OCI-LY3 (cell line): ENCODE measurements around the gene EIF5.
"Not testable (repeated sequence)": the region's sequence is repeated elsewhere in the genome, so short reads cannot be mapped to it uniquely, and the experiment has no call there.

ENCODE experiments used
- H2AFZ ChIP-seq: fragments of 200-600, 300-600 bp; shearing (Covaris generic); 2 replicates; pipeline ENCODE4 v1.6.0; 2014; ENCODE audit warnings: antibody characterized with exemption, low read depth, low read length
- H3K27ac ChIP-seq: fragments of 200-600, 300-600 bp; sonication (generic); 2 replicates; pipeline ENCODE4 v1.5.1; 2014; ENCODE audit warnings: mild to moderate bottlenecking, low read length, moderate library complexity, mixed read lengths
- H3K27me3 ChIP-seq: fragments of 200-600, 300-600 bp; sonication (generic); 2 replicates; pipeline ENCODE4 v1.6.1; 2014; ENCODE audit warnings: low read depth, low read length, mixed read lengths
- H3K36me3 ChIP-seq: fragments of 200-600, 300-600 bp; sonication (generic); replicated peaks from 2 replicates; pipeline ENCODE3; 2014; ENCODE audit warnings: low read depth, low read length, mixed read lengths
- H3K4me1 ChIP-seq: fragments of 300-600, 200-600 bp; sonication (generic); 2 replicates; pipeline ENCODE4 v1.6.1; 2014; ENCODE audit warnings: low read length, mixed read lengths
- H3K4me2 ChIP-seq: fragments of 200-600, 300-600 bp; sonication (generic); 2 replicates; pipeline ENCODE4 v1.6.1; 2014; ENCODE audit warnings: low read length, mixed read lengths
- H3K4me3 ChIP-seq: fragments of 300-600, 200-600 bp; sonication (generic); 2 replicates; pipeline ENCODE4 v1.5.1; 2014; ENCODE audit warnings: antibody characterized with exemption, mild to moderate bottlenecking, low read length, moderate library complexity
- H3K79me2 ChIP-seq: fragments of 300-600, 200-600 bp; shearing (Covaris generic); 2 replicates; pipeline ENCODE4 v1.6.1; 2014; ENCODE audit warnings: mild to moderate bottlenecking, low read length, mixed read lengths
- H3K9ac ChIP-seq: fragments of 300-600, 200-600 bp; shearing (Covaris generic); 2 replicates; pipeline ENCODE4 v1.6.0; 2014; ENCODE audit warnings: mild to moderate bottlenecking, low read length, moderate library complexity
- H3K9me3 ChIP-seq: fragments of 200-600, 300-600 bp; shearing (Covaris generic); 2 replicates; pipeline ENCODE4 v1.6.1; 2014; ENCODE audit warnings: low read length, mixed read lengths; ENCODE audit not compliant: insufficient read depth
- H4K20me1 ChIP-seq: fragments of 200-600, 300-600 bp; sonication (generic); 2 replicates; pipeline ENCODE4 v1.6.1; 2016; ENCODE audit warnings: low read length, mixed read lengths; ENCODE audit not compliant: insufficient read depth
- CTCF ChIP-seq: fragments of 200-600, 300-600 bp; sonication (generic); IDR thresholded peaks from 2 replicates; pipeline ENCODE4 v1.5.1; 2014; ENCODE audit warnings: antibody characterized with exemption, low read length, low read depth
- EZH2phosphoT487 ChIP-seq: fragments of 200-600 bp; shearing (Covaris generic); IDR thresholded peaks from 2 replicates; pipeline ENCODE4 v1.6.1; 2018; ENCODE audit warnings: antibody characterized with exemption, mixed run types, low read depth

Gene EIF5

GRCh38 chr14:103353362-103353761 is 19.3 kb downstream of the EIF5 start:
- TF ChIP-seq CTCF (no peak), EZH2phosphoT487 (no peak)

GRCh38 chr14:103354141-103354540 is 20.1 kb downstream of the EIF5 start:
- Histone ChIP-seq H3K4me3 (no peak overlapping the region), H3K36me3 (no peaks in the 10 kb centered on the region), H2AFZ (no peak overlapping the region), H3K9ac (no peak overlapping the region), H3K4me2 (no peak overlapping the region), H3K27ac (no peak overlapping the region), H3K9me3 (no peaks in the 10 kb centered on the region), H3K79me2 (no peaks in the 10 kb centered on the region), H3K4me1 (no peaks in the 10 kb centered on the region), H4K20me1 (no peaks in the 10 kb centered on the region), H3K27me3 (peaks cover 10% of the 10 kb centered on the region; the same call in 1 of the 2 replicates)
- TF ChIP-seq CTCF = no peak
- TF ChIP-seq EZH2phosphoT487 = no peak

More at GRCh38 chr14:103353362-103353761, 19.3 kb downstream of the EIF5 start:
- Histone ChIP-seq H3K4me2 (no peak overlapping the region), H3K27ac (no peak overlapping the region), H3K79me2 (no peaks in the 10 kb centered on the region), H3K4me3 (no peak overlapping the region), H2AFZ (no peak overlapping the region), H3K27me3 (peaks cover 10% of the 10 kb centered on the region; the same call in 1 of the 2 replicates), H3K9me3 (no peaks in the 10 kb centered on the region), H3K4me1 (no peaks in the 10 kb centered on the region), H3K36me3 (no peaks in the 10 kb centered on the region), H3K9ac (no peak overlapping the region), H4K20me1 (no peaks in the 10 kb centered on the region)

- Histone ChIP-seq H2AFZ (no peak overlapping the region), H3K4me3 (no peak overlapping the region)
Measured at GRCh38 chr14:103356024-103356682, 22.1 kb downstream of the EIF5 start.

GRCh38 chr14:103357552-103357951 is 23.5 kb downstream of the EIF5 start:
- not testable (repeated sequence) for H2AFZ ChIP-seq, H3K27ac ChIP-seq, H4K20me1 ChIP-seq, H3K9me3 ChIP-seq, H3K4me1 ChIP-seq, H3K36me3 ChIP-seq, H3K27me3 ChIP-seq, H3K4me3 ChIP-seq, H3K9ac ChIP-seq, H3K79me2 ChIP-seq, H3K4me2 ChIP-seq

More at GRCh38 chr14:103356024-103356682, 22.1 kb downstream of the EIF5 start:
- TF ChIP-seq CTCF = no peak
- no peak for TF ChIP-seq EZH2phosphoT487
- H3K4me1 ChIP-seq = no peaks in the 10 kb centered on the region
- no peaks in the 10 kb centered on the region for H3K79me2 ChIP-seq
- peaks cover 7% of the 10 kb centered on the region; the same call in 1 of the 2 replicates for H3K27me3 ChIP-seq
- no peaks in the 10 kb centered on the region for H4K20me1 ChIP-seq
- no peak overlapping the region for H3K4me2 ChIP-seq
- no peaks in the 10 kb centered on the region for H3K9me3 ChIP-seq
- H3K36me3 ChIP-seq = no peaks in the 10 kb centered on the region
- no peak overlapping the region for H3K9ac ChIP-seq
- no peak overlapping the region for H3K27ac ChIP-seq
